ELR (cell line): ENCODE measurements around the gene PTGES2.

Source experiments
- DNase-seq: peaks from one replicate; pipeline ENCODE4 v3.0.0-alpha.2; 2015; ENCODE audit warnings: low read depth

The PTGES2 gene

GRCh38 chr9:128103589-128103962 is 24.0 kb downstream of the PTGES2 start:
- DNase-seq: no peak

DNA sequence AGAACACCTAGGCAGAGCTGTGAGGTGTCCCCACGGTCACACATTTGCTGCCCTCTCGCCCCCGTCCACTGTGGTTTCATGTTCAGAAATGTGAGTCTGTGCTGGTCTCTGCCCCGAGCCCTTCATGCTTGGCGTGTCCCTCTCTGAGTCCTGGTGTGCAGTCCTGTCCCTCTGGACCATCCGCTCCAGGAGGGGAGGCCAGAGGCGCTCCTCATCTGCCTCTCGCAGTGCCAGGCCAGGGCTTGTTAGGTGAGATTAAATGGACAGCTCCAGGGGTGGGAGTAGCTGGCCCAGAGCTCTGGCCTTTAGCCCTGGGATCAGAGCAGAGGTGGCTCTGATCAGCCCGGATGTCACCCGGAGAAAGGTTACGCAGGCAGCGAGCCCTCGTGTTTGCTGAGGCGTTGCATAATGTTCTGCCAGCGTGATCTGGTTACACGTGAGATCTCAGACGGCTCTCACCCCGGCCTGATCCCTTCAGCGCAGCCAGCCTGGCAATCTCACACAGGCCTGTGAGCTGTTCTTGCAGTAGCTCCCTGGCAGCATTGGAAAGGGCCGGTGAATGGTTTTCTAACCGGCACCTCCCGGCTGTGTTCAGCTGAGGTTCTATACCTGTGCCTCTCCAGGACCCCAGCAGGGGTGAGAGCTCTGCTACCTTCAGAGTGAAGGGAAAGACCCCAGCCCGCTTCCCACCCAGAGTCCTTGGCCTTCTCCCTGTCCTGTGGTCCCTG is 24.5 kb downstream of the PTGES2 start:
- DNase-seq: no peak

GRCh38 chr9:128102196-128102595 is 25.3 kb downstream of the PTGES2 start:
- DNase-seq: no peak

DNA sequence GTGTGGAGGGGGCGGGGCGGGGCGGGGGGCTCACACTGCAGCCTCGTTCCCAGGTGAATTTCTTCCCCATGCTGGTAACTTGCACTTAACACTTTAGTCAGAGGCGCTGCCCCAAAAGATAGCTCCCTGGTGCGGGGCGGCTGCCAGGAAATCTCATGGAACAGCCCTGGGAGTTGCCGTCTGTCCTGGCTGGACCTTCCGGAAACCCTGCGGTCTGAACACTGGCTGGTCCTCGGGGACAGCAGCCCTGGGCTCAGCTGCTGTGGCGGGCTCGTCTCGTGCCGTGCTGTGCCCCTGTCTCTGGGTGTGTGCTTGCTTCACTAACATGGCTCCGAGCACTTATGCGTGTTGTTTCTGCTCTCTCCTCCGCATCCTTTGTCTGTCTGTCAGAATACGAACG is 25.8 kb downstream of the PTGES2 start:
- DNase-seq: no peak

- no peak for DNase-seq
These were observed 26.3 kb downstream of the PTGES2 start for GRCh38 chr9:128101231-128101661.

DNA sequence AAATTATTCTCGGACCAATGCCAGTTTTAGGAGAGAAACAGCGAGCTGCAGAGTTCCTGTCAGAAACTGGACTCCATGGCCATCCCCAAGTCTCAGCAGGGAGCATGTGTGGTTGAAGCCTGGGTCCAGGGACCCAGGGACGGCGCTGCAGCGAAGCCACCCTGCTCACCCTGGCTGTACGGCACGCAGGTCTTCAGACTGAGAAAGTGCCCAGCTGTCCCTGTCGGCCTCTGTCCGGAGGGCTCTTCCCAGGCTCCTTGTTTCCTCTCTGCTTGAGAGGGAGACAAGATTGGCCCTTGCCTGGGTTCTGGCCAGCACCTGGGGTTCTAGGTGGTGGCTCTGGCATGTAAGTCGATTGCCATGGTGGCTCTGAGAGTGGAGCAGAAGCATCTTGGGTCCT is 26.9 kb downstream of the PTGES2 start:
- no peak for DNase-seq

DNA sequence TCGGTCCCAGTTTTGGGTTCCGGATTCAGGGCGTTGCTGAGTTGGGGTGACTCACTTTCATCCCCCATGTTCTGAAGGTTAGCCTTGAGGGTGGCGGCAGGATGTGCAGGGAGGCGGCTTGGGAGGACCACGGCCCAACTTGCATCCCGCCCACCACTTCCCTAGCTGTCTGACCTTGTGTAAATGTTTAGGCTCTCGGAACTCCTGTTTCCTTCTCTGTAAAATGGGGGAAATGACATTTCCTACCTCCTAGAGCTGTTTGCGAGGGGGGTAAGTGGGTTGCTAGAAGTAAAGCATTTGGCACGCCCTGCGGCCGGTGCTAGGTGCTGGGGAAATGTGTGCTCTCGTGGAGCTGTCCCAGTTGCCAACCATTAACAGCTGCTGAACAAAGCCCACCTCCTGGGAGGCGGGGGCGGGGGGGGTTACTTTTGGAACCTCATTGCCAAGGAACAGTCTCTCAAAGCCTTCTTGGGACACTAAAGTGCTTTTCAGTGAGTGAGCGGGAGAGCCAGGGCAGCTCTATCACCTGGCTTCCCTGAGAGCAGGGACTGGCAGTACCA is 27.5 kb downstream of the PTGES2 start:
- DNase-seq: peak; percentile 45

- DNase-seq: peak; percentile 37
These were observed 28.1 kb downstream of the PTGES2 start for GRCh38 chr9:128099231-128099931.

- DNase-seq: peak; percentile 97
These were observed 29.0 kb downstream of the PTGES2 start for GRCh38 chr9:128098297-128099230.

DNA sequence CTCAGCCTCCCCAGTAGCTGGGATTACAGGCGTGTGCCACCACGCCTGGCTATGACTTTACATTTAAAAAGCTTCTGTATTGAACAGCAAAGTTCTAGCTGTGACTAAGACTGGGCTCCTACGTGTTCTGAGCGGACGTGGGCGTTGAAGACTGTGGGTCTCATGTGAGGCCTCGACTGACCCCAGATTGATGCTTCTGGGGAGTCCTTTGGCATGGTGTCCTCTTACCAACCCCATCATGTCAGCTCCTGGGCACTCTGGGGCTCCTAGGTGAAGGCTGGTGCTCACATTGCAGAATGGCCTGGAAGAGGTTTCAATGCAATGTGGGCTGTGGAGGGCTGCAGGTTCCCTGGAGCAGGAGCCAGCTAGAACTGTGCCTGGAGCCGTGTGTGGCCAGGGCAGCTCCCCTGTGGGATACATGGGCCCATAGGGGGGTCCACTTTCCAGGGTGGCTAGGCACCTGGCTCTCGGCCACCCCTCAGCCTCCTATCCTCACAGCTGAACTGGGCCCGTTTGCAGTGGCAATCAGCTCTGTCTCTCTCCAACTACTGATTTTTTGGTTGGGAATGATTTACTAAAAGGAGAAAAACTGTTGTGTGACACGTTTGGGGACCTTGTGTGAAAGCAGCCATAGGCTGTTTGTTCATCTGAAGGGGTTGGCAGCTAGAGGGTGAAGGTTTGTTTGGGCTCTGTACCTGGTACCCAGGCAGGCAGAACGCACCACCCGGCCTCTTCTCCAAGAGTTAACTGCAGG is 29.8 kb downstream of the PTGES2 start:
- DNase-seq: no peak

DNA sequence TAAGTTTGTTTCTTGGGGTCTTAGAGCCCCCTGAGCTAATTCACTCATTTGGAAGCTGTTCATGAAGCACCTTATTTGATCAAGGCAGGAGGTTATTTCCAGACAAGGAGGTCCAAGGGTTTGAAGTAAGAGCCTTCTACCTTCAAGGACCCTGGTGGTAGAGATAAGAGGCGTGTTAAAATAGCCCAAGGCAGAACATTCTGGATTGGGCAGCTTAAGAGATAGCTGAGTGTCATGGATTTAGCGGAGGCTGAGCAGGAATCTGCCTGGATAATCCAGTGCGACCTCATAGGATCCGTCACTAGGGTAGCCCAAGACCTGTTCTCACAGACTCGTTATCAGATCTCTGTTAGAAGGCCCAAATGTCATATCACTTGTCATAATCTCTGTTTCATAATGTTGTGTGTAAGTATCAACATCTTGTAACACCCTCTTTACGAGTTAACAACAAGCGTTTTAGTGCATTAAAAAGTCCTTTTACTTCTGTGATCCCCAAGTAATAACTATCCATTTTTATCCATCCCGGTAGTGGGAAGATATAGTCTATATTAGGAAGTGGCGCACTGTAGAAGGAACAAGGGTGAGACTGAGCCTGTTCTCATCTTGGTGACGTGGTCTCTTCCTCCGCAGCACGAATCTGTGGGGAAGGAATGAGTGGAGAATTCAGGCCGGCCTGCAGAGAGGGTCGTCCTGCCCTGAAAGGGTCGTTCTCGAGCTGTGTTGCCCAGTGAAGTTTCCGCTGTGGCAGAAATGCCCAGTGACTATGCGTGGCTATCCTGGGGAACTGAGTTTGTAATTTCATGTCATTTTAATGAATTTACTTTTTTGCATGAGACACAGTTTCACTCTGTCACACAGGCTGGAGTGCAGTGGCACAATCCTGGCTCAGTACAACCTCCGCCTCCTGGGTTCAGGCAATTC is 30.7 kb downstream of the PTGES2 start:
- no peak for DNase-seq

GRCh38 chr9:128094950-128095544 is 32.5 kb downstream of the PTGES2 start:
- no peak for DNase-seq

DNA sequence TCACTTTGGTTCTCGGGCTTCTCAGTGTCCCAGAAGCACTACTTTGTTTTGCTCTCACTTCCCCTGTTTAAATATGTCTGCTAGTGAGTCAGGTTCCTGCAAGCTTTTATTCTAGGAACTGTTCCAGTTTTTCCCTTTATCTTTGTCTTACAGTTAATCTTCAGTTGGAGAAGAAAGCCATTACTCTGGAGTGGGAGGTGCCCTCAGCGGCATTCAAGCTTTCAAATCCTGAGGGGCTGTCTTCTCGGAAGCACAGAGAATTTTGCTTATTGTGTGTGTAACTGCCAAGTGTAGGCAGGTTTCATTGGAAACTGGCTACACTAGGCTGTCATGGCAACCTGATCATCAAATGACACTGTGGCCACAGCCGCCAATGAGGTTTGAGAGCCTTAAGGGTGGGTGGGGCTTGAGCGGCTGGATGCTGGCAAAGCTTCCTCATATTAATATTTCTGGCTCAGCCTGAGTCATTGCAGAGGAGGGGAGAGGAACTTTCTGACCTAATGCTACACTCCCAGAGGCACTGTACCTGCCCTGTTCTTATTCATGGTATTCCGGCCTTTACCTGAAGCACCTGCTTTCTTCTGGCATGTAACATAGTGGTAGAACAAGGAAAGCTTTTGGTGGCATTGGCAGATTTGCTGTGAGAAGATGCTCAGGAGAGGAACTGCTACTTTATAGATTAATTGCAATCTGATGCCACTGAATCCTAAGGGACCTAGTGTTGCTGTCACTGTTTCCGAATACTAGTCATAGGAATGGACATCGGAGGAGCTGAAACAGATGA is 33.2 kb downstream of the PTGES2 start:
- peak; percentile 99 for DNase-seq

DNA sequence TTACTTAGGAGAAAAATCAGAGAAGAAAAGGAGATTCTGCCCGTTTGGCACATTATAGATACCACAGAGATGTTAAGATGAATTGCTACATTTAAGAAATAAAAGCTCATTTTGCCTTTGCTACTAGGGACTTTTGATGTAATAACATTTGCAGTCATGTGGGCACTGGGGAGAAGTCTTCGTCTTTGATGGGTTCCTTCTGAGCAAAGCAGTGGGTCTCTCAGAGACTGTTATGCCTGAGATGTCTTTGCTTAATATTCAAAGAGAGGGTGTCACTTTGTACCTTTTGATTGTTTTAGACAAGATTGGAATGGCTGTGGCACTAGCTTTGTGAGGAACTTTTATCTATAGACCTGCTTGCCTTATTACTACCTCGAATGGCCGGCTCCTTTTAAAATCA is 34.5 kb downstream of the PTGES2 start:
- no peak for DNase-seq

GRCh38 chr9:128092199-128092977 is 35.1 kb downstream of the PTGES2 start:
- DNase-seq: no peak

DNA sequence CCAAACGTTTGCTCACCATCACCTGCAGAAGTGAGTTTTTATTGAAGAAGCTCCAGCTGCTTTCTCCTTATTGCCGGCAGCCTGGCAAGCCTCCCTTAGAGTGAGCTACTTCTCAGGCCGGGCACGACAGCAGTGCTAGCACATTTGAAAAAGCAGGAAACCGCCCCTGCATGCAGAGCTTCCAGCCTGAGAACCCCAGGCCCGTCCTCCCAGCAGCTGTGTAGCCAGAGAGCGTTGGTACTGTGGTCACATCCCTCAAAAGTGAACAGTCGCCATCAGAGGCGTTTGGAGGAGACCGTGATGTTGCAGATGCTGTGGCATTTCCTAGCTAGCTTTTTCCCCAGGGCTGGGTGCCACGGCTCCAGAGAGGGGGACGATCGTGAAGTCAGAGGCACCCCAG is 36.0 kb downstream of the PTGES2 start:
- DNase-seq: no peak

GRCh38 chr9:128091144-128091543 is 36.4 kb downstream of the PTGES2 start:
- DNase-seq: peak; percentile 75

- no peak for DNase-seq
These were observed 38.2 kb downstream of the PTGES2 start for GRCh38 chr9:128089299-128089698.
